ENCODE results near the gene CAMTA1. TPM values are rescaled to one million over a fixed set of nuclear protein-coding genes. Genes with fewer than 3 reads are reported as not detected.
A peak's percentile ranks its signal among the peaks of the same experiment; 100 is the strongest.

The CAMTA1 gene
- total RNA-seq, 1 experiment from 2014 or later: 69.5 TPM

DNA sequence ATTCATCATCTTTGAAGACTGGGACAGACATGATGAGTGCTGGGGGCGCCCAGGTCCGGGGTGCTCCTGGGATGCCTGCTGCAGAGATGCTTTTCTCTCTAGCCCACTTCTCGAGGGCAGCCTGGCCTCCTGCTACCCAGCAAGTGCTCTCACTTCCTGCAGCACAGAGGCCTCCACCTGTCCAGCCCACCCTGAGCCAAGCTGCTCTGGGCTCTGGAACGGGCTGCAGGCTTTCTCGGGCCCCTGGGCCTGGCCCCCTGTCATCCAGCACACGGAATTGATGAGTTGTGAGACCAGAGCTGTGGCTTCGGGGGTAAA lies 516.4 kb downstream of the CAMTA1 start:
- DNase-seq (ENCODE audit: low read depth, low spot score) (no peak), ATAC-seq (no peak)
- ChIA-PET POLR2A (interaction anchor here (0.7 kb wide), 1 partner anchor 11 kb away, joined by 3 read pairs; no protein-coding TSS in a partner anchor), CTCF (no interaction called here), RAD21 (ENCODE audit: low non-redundant PET in 1 of 2, low total read pairs in 2 of 2, uncharacterized antibody in 2 of 2, unreplicated experiment in 2 of 2) (no interaction called here)
- intact Hi-C loops (cut with micrococcal nuclease): loop anchor here (5.0 kb wide), 1 partner anchor 101 kb away; no protein-coding TSS in a partner anchor
- H3K4me2 ChIP-seq (ENCODE audit: low read length): peak overlapping the region; percentile 80
- peaks cover 0 to 4% of the 10 kb centered on the region in 2 experiments; a peak in 1 of 4 replicates for H3K9me3 ChIP-seq (ENCODE audit: control insufficient read depth in 1 of 2, insufficient read depth in 1 of 2, low read depth in 1 of 2, low read length in 2 of 2)
- BruUV-seq (replicated peaks): no TSS peak
- no peaks in the 10 kb centered on the region for H3K36me3 ChIP-seq (ENCODE audit: control insufficient read depth in 1 of 2, insufficient read depth in 2 of 2, low read length in 2 of 2)
- no peaks in the 10 kb centered on the region for H3K27me3 ChIP-seq (ENCODE audit: insufficient read depth, low read length)
- H4K20me1 ChIP-seq (ENCODE audit: insufficient read depth): no peaks in the 10 kb centered on the region
- H3K4me3 ChIP-seq (replicated peaks in 1 of 2; ENCODE audit: low read depth in 1 of 2, low read length in 2 of 2): peak overlapping the region in 1 of 2 experiments; percentile 7; a peak in 1 of 4 replicates
- peak overlapping the region; percentile 85 for H3K27ac ChIP-seq (ENCODE audit: low read depth, low read length)
- peak overlapping the region; percentile 64 for H3K9ac ChIP-seq (ENCODE audit: low read length)
- no peaks in the 10 kb centered on the region for H3K9me2 ChIP-seq (ENCODE audit: insufficient read depth)
- peaks cover 55 to 59% of the 10 kb centered on the region in 2 experiments for H3K4me1 ChIP-seq (ENCODE audit: control insufficient read depth in 1 of 2, insufficient read depth in 2 of 2, low read length in 2 of 2)
- no peaks in the 10 kb centered on the region for H3K79me2 ChIP-seq (ENCODE audit: insufficient read depth, low read length)
- H2AFZ ChIP-seq (ENCODE audit: low read depth, low read length, poor library complexity, severe bottlenecking): no peak overlapping the region
- TF ChIP-seq FOSL1 (IDR thresholded peaks at IDR 0.05; ENCODE audit: low read depth) (no peak), TCF7L2 (IDR thresholded peaks at IDR 0.05; ENCODE audit: borderline replicate concordance, extremely low read depth, insufficient read depth, insufficient read length) (no peak), EZH2 (IDR thresholded peaks at IDR 0.05) (no peak), YY1 (IDR thresholded peaks at IDR 0.05; ENCODE audit: extremely low read depth, insufficient replicate concordance, low read depth, low read length) (no peak), POLR2A (IDR thresholded peaks at IDR 0.05; ENCODE audit: borderline replicate concordance, extremely low read depth, insufficient read depth, insufficient read length) (no peak)
- TF ChIP-seq, protein P1, sequence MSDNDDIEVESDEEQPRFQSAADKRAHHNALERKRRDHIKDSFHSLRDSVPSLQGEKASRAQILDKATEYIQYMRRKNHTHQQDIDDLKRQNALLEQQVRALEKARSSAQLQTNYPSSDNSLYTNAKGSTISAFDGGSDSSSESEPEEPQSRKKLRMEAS (IDR thresholded peaks at IDR 0.05): no peak
- TF ChIP-seq, protein P2, sequence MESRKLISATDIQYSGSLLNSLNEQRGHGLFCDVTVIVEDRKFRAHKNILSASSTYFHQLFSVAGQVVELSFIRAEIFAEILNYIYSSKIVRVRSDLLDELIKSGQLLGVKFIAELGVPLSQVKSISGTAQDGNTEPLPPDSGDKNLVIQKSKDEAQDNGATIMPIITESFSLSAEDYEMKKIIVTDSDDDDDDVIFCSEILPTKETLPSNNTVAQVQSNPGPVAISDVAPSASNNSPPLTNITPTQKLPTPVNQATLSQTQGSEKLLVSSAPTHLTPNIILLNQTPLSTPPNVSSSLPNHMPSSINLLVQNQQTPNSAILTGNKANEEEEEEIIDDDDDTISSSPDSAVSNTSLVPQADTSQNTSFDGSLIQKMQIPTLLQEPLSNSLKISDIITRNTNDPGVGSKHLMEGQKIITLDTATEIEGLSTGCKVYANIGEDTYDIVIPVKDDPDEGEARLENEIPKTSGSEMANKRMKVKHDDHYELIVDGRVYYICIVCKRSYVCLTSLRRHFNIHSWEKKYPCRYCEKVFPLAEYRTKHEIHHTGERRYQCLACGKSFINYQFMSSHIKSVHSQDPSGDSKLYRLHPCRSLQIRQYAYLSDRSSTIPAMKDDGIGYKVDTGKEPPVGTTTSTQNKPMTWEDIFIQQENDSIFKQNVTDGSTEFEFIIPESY (IDR thresholded peaks at IDR 0.05; ENCODE audit: extremely low read depth, insufficient replicate concordance, low read length): no peak

Measured in HCT116 (cell line).